CD4-positive, alpha-beta memory T cell (primary cell): ENCODE results near the gene FAM167B. TPM values are rescaled to one million over a fixed set of nuclear protein-coding genes. Genes with fewer than 3 reads are reported as not detected.
A peak's percentile ranks its signal among the peaks of the same experiment; 100 is the strongest.

Experiments used
- CTCF ChIA-PET: fragments of 350-600 bp; sonication (Branson Sonifier 250); formaldehyde crosslinking; loops from one replicate; lab custom pipeline; 2021; ENCODE audit warnings: inconsistent platforms; ENCODE audit not compliant: partially characterized antibody; lab: Charles Lee
- POLR2A ChIA-PET: fragments of 350-600 bp; sonication (Branson Sonifier 250); formaldehyde crosslinking; loops from one replicate; lab custom pipeline; 2021; ENCODE audit not compliant: partially characterized antibody; lab: Charles Lee
- DNase-seq, 5 donors: peaks; one replicate each; pipeline versions ENCODE4 v3.0.0 to v3.0.0-alpha.2; 2020 to 2022; ENCODE audit warnings: mixed read lengths in 1 of 5
- H3K27ac ChIP-seq: one replicate; pipeline ENCODE4 v1.7.0; 2013; ENCODE audit warnings: low read depth, low read length
- H3K27me3 ChIP-seq: 2 replicates; pipeline ENCODE4 v1.7.0; 2013; ENCODE audit warnings: mild to moderate bottlenecking, low read length, moderate library complexity; ENCODE audit not compliant: insufficient read depth
- H3K36me3 ChIP-seq: 2 replicates; pipeline ENCODE4 v1.7.0; 2013; ENCODE audit warnings: mild to moderate bottlenecking, low read length, moderate library complexity; ENCODE audit not compliant: insufficient read depth
- H3K4me1 ChIP-seq: 2 replicates; pipeline ENCODE4 v1.7.0; 2013; ENCODE audit warnings: mild to moderate bottlenecking, low read length, moderate library complexity; ENCODE audit not compliant: insufficient read depth
- H3K4me3 ChIP-seq, 2 donors: one replicate each; pipeline ENCODE4 v1.7.0; 2013; ENCODE audit warnings: low read length in 2 of 2, mild to moderate bottlenecking in 1 of 2
- H3K9me3 ChIP-seq, 2 donors: one replicate each; pipeline ENCODE4 v1.7.0; 2013; ENCODE audit warnings: low read length in 2 of 2, control low read depth in 1 of 2; ENCODE audit not compliant: control insufficient read depth in 1 of 2
- H3K27ac Mint-ChIP-seq, 7 donors: one replicate each; pipeline ENCODE4 v1.8.0; 2020 to 2021; ENCODE audit warnings: mixed read lengths in 7 of 7, mild to moderate bottlenecking in 6 of 7, inconsistent platforms in 3 of 7, moderate library complexity in 3 of 7
- H3K27me3 Mint-ChIP-seq, 2 donors: one replicate each; pipeline ENCODE4 v1.8.0; 2020 to 2021; ENCODE audit warnings: mixed read lengths in 2 of 2
- H3K36me3 Mint-ChIP-seq, 2 donors: one replicate each; pipeline ENCODE4 v1.8.0; 2020 to 2021; ENCODE audit warnings: mixed read lengths in 2 of 2, inconsistent platforms in 1 of 2, mild to moderate bottlenecking in 1 of 2
- H3K4me1 Mint-ChIP-seq, 4 donors: one replicate each; pipeline ENCODE4 v1.8.0; 2020 to 2021; ENCODE audit warnings: mixed read lengths in 4 of 4, mild to moderate bottlenecking in 1 of 4
- H3K4me3 Mint-ChIP-seq, 8 donors: one replicate each; pipeline ENCODE4 v1.8.0; 2020 to 2021; ENCODE audit warnings: mixed read lengths in 8 of 8, mild to moderate bottlenecking in 7 of 8, moderate library complexity in 6 of 8, inconsistent platforms in 3 of 8
- H3K9me3 Mint-ChIP-seq, 8 donors: one replicate each; pipeline ENCODE4 v1.8.0; 2020 to 2021; ENCODE audit warnings: mixed read lengths in 8 of 8, mild to moderate bottlenecking in 5 of 8, inconsistent platforms in 3 of 8, moderate library complexity in 1 of 8
- intact Hi-C: fragments of 100-400 bp; cut with micrococcal nuclease; formaldehyde crosslinking; loops from one replicate; pipeline ENCODE4 v1.15.1; 2023
- polyA plus RNA-seq, 2 donors: library from polyadenylated mRNA; unstranded; fragments of 300-500 nt; fragmentation: Illumina TruSeq; gene quantifications; one replicate each; pipeline ENCODE4 v1.2.3, GENCODE V29; 2021
- total RNA-seq, 2 experiments: library from RNA; stranded (reverse); gene quantifications; one replicate each; pipeline ENCODE4 v1.2.3, GENCODE V29; 2021

Gene FAM167B
- total and polyA plus RNA-seq, 4 experiments from 2014 or later, result 0.50 to 1.2 TPM; not detected in 2

DNA sequence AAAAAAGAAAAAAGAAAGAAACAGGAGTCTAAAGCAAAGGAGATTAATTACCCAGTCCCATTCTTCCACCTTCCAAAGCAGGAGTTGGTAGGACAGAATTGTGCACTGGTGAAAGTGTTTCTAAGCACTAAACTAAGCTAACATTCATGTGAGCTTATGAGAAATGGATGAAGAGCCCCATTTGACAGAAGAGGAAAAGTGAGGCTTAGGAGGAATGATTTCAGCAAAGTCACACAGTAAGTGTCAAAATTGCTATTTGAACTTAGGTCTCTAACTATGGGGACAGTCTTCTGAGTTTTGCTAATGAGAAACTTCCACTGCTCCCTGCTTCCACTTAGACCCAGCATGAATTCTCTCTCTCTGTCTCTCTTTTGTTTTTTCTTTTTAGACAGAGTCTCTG, 22.7 kb downstream of the FAM167B start:
- Mint-ChIP-seq H3K9me3 (peaks cover 0 to 4% (median 0%) of the 10 kb centered on the region in 8 donors), H3K36me3 (peaks cover 22 to 47% of the 10 kb centered on the region in 2 donors), H3K4me3 (peak overlapping the region in 5 of 8 donors; percentile 53 to 72 (median 58)), H3K4me1 (peaks cover 52 to 78% (median 65%) of the 10 kb centered on the region in 4 donors), H3K27ac (peak overlapping the region; percentile 57 to 98 (median 80)), H3K27me3 (no peaks in the 10 kb centered on the region)
- ChIA-PET CTCF (interaction anchor here (0.6 to 6.6 kb wide), 6 partner anchors 14 to 54 kb away, joined by 3 to 55 read pairs (median 6); partner anchors contain the start of gene LCK), POLR2A (interaction anchor here (0.7 to 25.8 kb wide), 6 partner anchors 20 to 75 kb away, joined by 3 to 819 read pairs (median 4); partner anchors contain the start of genes FAM167B and LCK)
- no peaks in the 10 kb centered on the region for H3K27me3 ChIP-seq
- H3K4me3 ChIP-seq, result no peak overlapping the region
- peaks cover 15% of the 10 kb centered on the region for H3K36me3 ChIP-seq
- DNase-seq, result no peak
- no peaks in the 10 kb centered on the region for H3K9me3 ChIP-seq
- no peak overlapping the region for H3K27ac ChIP-seq
- intact Hi-C loops, result no loop called here
- peaks cover 83% of the 10 kb centered on the region for H3K4me1 ChIP-seq

DNA sequence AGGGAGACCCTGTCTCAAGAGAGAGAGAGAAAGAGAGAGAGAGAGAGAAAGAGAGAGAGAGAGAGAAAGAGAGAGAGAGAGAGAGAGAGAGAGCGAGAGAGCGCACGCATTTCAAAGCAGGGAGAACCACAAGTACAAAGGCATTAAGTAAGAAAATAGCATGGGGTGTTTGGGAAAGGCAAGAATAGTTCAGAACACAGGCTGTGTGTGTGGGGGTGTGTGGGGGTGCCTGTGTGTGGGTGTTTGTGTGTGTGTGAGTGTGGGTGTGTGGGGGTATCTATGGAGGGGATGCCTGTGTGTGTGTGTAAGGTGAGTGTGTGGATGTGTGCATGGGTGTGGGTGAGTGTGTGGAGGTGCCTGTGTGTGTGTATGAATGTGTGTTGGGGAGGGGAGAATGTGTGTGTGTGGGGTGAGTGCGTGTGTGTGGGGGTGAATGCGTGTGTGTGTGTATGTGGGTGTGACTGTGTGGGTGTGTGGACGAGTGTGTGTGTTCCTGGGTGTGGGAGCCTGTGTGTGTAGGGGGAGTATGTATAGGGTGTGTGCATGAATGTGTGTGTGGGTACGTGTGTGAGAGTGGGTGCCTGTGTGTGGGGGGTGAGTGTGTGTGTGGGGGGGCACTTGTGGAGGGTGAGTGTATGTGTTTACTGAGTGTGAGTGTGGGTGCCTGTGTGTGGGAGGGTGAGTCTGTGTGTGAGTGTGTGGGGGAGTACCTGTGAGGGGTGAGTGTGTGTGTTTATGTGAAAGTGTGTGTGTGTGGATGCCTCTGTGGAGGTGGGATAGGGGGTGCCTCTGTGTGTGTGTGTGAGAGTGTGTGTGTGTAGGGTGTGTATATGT, 25.8 kb downstream of the FAM167B start:
- peaks cover 39% of the 10 kb centered on the region for H3K36me3 ChIP-seq

GRCh38 chr1:32273391-32274208, 26.6 kb downstream of the FAM167B start:
- POLR2A ChIA-PET, result interaction anchor here (0.5 to 9.8 kb wide), 20 partner anchors 8 to 446 kb away, joined by 3 to 199 read pairs (median 5); partner anchors contain the start of genes CCDC28B, FAM167B, HDAC1 and LCK
- Histone ChIP-seq H3K4me1 (peaks cover 61% of the 10 kb centered on the region), H3K27me3 (no peaks in the 10 kb centered on the region), H3K36me3 (peaks cover 45% of the 10 kb centered on the region), H3K27ac (peak overlapping the region; percentile 62), H3K4me3 (peak overlapping the region; percentile 5 to 36), H3K9me3 (no peaks in the 10 kb centered on the region)
- Mint-ChIP-seq H3K27ac (peak overlapping the region; percentile 95 to 100 (median 97)), H3K36me3 (peaks cover 33 to 70% of the 10 kb centered on the region in 2 donors), H3K4me3 (peak overlapping the region; percentile 80 to 89 (median 82)), H3K9me3 (peaks cover 0 to 3% (median 0%) of the 10 kb centered on the region in 8 donors), H3K4me1 (peaks cover 44 to 63% (median 51%) of the 10 kb centered on the region in 4 donors), H3K27me3 (no peaks in the 10 kb centered on the region)
- intact Hi-C loops, result loop anchor here (1.0 to 2.0 kb wide), 3 partner anchors 18 to 33 kb away; no protein-coding TSS in a partner anchor
- DNase-seq, result peak; percentile 80 to 98 (median 82)
- CTCF ChIA-PET, result interaction anchor here (1.3 to 2.1 kb wide), 5 partner anchors 9 to 58 kb away, joined by 4 to 12 read pairs (median 7); partner anchors contain the start of gene LCK

More for the DNA sequence above, 25.8 kb downstream of the FAM167B start:
- Histone ChIP-seq H3K9me3 (no peaks in the 10 kb centered on the region), H3K27ac (peak overlapping the region; percentile 62), H3K4me1 (peaks cover 61% of the 10 kb centered on the region), H3K4me3 (peak overlapping the region; percentile 5 to 36), H3K27me3 (no peaks in the 10 kb centered on the region)
- peak overlapping the region; percentile 82 to 89 (median 82) for H3K4me3 Mint-ChIP-seq
- H3K9me3 Mint-ChIP-seq, result peaks cover 0 to 3% (median 0%) of the 10 kb centered on the region in 8 donors
- ChIA-PET CTCF (interaction anchor here (0.7 to 2.0 kb wide), 7 partner anchors 8 to 32 kb away, joined by 3 to 15 read pairs (median 6); partner anchors contain the start of gene LCK), POLR2A (interaction anchor here (0.6 to 25.8 kb wide), 13 partner anchors 11 to 72 kb away, joined by 3 to 819 read pairs (median 7); partner anchors contain the start of genes CCDC28B, FAM167B, HDAC1 and LCK)
- peaks cover 42 to 63% (median 50%) of the 10 kb centered on the region in 4 donors for H3K4me1 Mint-ChIP-seq
- H3K27ac Mint-ChIP-seq, result peak overlapping the region; percentile 95 to 100 (median 97)
- peak in 3 of 5 donors; percentile 38 to 59 (median 49) for DNase-seq
- H3K36me3 Mint-ChIP-seq, result peaks cover 26 to 64% of the 10 kb centered on the region in 2 donors
- no peaks in the 10 kb centered on the region for H3K27me3 Mint-ChIP-seq
- intact Hi-C loops, result loop anchor here (1.0 to 2.0 kb wide), 3 partner anchors 8 to 32 kb away; no protein-coding TSS in a partner anchor

DNA sequence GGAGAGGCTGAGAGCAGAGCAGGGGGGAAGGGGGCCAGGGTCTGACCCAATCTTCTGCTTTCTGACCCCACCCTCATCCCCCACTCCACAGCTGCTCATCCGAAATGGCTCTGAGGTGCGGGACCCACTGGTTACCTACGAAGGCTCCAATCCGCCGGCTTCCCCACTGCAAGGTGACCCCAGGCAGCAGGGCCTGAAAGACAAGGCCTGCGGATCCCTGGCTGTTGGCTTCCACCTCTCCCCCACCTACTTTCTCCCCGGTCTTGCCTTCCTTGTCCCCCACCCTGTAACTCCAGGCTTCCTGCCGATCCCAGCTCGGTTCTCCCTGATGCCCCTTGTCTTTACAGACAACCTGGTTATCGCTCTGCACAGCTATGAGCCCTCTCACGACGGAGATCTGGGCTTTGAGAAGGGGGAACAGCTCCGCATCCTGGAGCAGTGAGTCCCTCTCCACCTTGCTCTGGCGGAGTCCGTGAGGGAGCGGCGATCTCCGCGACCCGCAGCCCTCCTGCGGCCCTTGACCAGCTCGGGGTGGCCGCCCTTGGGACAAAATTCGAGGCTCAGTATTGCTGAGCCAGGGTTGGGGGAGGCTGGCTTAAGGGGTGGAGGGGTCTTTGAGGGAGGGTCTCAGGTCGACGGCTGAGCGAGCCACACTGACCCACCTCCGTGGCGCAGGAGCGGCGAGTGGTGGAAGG, 27.8 kb downstream of the FAM167B start:
- ChIA-PET CTCF (interaction anchor here (1.3 to 2.1 kb wide), 4 partner anchors 24 to 59 kb away, joined by 6 to 12 read pairs (median 7); partner anchors contain the start of gene LCK), POLR2A (interaction anchor here (0.5 to 9.8 kb wide), 17 partner anchors 8 to 448 kb away, joined by 3 to 199 read pairs (median 5); partner anchors contain the start of genes CCDC28B, FAM167B, HDAC1 and LCK)
- H3K27ac ChIP-seq, result peak overlapping the region; percentile 62
- intact Hi-C loops, result loop anchor here (1.0 kb wide), 1 partner anchor 17 kb away; no protein-coding TSS in a partner anchor
- peak overlapping the region in 1 of 2 donors; percentile 36 for H3K4me3 ChIP-seq
- Mint-ChIP-seq H3K27ac (peak overlapping the region; percentile 53 to 100 (median 96)), H3K4me1 (peaks cover 43 to 58% (median 47%) of the 10 kb centered on the region in 4 donors), H3K36me3 (peaks cover 43 to 79% of the 10 kb centered on the region in 2 donors), H3K9me3 (peaks cover 0 to 3% (median 0%) of the 10 kb centered on the region in 8 donors), H3K4me3 (peak overlapping the region in 7 of 8 donors; percentile 52 to 89 (median 82)), H3K27me3 (no peaks in the 10 kb centered on the region)
- H3K36me3 ChIP-seq, result peaks cover 57% of the 10 kb centered on the region
- H3K9me3 ChIP-seq, result no peaks in the 10 kb centered on the region
- DNase-seq, result no peak
- H3K4me1 ChIP-seq, result peaks cover 50% of the 10 kb centered on the region
- no peaks in the 10 kb centered on the region for H3K27me3 ChIP-seq

GRCh38 chr1:32275424-32275823, 28.4 kb downstream of the FAM167B start:
- ChIA-PET POLR2A (interaction anchor here (1.5 to 9.8 kb wide), 5 partner anchors 10 to 35 kb away, joined by 3 to 199 read pairs (median 19); partner anchors contain the start of genes FAM167B, HDAC1 and LCK), CTCF (interaction anchor here (2.1 kb wide), 1 partner anchor 59 kb away, joined by 7 read pairs; no protein-coding TSS in a partner anchor)
- Mint-ChIP-seq H3K36me3 (peaks cover 46 to 82% of the 10 kb centered on the region in 2 donors), H3K27me3 (no peaks in the 10 kb centered on the region), H3K4me1 (peaks cover 40 to 53% (median 44%) of the 10 kb centered on the region in 4 donors), H3K27ac (peak overlapping the region in 3 of 7 donors; percentile 51 to 86 (median 82)), H3K9me3 (peaks cover 0 to 3% (median 0%) of the 10 kb centered on the region in 8 donors), H3K4me3 (no peak overlapping the region)
- H3K4me3 ChIP-seq, result no peak overlapping the region
- DNase-seq, result no peak
- H3K27me3 ChIP-seq, result no peaks in the 10 kb centered on the region
- H3K27ac ChIP-seq, result peak overlapping the region; percentile 62
- H3K9me3 ChIP-seq, result no peaks in the 10 kb centered on the region
- peaks cover 46% of the 10 kb centered on the region for H3K4me1 ChIP-seq
- intact Hi-C loops, result no loop called here
- H3K36me3 ChIP-seq, result peaks cover 61% of the 10 kb centered on the region
